ENCODE results near the gene ZSCAN5B.

DNA sequence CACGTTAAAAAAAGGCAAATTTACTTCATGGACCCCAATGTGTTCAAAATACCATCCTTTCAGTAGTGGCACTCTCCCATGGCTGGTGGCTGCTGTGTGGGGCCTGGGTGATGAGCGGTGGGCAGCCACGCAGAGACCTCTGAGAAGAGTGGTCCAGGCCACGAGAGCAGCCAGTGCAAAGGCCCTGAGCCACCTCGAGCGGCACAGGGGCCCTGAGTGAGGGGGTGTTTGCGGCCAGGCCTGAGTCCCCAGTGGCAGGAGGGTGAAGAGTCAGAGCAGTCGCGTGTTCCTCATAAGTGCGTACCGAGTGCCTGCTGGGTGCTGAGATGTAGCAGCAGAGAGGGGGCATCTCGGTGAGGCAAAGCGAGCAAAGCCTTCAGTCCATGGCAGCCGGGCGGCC, 49.5 kb downstream of the ZSCAN5B start:
- TF ChIP-seq, protein P1, sequence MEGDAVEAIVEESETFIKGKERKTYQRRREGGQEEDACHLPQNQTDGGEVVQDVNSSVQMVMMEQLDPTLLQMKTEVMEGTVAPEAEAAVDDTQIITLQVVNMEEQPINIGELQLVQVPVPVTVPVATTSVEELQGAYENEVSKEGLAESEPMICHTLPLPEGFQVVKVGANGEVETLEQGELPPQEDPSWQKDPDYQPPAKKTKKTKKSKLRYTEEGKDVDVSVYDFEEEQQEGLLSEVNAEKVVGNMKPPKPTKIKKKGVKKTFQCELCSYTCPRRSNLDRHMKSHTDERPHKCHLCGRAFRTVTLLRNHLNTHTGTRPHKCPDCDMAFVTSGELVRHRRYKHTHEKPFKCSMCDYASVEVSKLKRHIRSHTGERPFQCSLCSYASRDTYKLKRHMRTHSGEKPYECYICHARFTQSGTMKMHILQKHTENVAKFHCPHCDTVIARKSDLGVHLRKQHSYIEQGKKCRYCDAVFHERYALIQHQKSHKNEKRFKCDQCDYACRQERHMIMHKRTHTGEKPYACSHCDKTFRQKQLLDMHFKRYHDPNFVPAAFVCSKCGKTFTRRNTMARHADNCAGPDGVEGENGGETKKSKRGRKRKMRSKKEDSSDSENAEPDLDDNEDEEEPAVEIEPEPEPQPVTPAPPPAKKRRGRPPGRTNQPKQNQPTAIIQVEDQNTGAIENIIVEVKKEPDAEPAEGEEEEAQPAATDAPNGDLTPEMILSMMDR (IDR thresholded peaks at IDR 0.05; ENCODE audit: poor library complexity, severe bottlenecking), result no peak
- TF ChIP-seq SMC3 (conservative IDR thresholded peaks at IDR 0.05; ENCODE audit: poor library complexity), result no peak
- no peak for TF ChIP-seq RAD21 (conservative IDR thresholded peaks at IDR 0.05)
